AG08396 (cell line): ENCODE data around the gene RFX8.
"Not testable (repeated sequence)": the region's sequence is repeated elsewhere in the genome, so short reads cannot be mapped to it uniquely, and the experiment has no call there.

Source experiments
- DNase-seq: peaks from one replicate; pipeline ENCODE4 v3.0.0; 2012; ENCODE audit warnings: low spot score, mixed read lengths

The RFX8 gene

DNA sequence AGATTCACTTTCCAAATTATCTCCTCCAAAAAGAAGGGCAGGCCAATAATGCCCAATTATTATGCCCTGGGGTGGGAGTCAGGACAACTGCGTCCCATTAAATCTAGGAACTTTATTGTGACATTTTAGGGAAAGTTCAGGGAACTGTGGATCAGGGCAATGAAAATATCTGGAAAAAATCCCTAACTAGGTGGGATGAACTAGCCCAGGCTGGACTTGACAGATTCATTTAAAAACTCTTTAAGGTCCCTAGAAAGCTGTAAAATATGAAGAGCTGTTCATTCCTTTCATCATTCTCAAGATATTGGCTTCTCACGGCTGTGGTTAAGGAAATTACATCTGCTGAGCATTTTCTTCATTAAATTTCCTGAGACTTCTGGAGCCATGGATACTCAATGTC, 95.8 kb downstream of the RFX8 start:
- no peak for DNase-seq

DNA sequence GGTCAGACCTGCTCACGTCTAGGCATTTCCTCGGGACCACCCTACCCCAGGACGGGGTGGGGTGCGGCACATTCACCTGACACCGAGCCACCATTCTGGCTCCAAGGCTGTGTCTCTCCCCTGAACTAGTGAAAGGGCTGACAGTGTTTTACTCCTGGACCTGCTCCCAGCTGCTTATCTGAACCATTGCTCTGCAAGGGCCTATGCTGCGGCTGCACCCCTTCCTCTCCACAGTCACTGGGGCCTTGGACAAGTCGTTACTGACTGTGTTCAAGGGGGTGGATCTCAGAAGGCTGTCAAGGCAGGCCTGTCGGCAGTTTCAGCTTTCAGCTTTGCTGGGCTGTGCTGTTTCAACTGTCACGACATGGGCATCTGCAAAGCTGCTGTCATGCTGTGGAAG, 99.3 kb downstream of the RFX8 start:
- no peak for DNase-seq

DNA sequence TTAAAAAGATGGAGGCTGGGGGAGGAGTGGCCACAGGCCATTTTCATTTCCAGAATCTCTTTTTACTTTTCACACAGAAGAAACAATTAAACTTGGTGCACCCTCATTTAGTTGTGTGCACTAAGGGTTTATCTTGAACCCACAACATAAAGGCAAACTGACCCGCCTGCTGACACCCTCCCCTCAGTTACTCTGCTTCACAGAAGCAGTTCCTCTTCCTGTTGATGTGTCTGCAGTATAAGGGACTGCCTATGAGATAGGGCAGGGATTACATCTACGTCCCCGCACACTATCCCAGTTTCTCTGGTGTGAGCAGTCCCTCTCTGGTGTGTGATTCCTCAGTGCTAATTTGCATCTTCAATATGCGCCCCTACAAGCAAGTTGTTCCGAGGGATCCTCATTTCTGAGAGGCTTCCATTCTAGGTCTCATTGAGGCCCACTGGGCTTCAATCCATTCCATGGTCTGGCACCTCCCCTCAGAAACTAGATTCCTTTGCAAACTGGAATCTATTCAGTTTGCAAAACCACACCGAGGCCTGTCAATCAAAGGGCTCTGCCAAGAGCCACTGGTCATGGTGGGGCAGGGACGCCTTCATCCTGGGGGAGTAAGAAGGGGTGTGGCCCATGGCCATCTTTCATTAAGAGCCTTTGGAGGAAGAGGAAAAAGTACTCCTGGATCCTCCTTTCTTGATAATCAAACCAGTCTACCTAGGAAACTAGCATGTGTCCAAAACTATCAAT, 99.9 kb downstream of the RFX8 start:
- no peak for DNase-seq

DNA sequence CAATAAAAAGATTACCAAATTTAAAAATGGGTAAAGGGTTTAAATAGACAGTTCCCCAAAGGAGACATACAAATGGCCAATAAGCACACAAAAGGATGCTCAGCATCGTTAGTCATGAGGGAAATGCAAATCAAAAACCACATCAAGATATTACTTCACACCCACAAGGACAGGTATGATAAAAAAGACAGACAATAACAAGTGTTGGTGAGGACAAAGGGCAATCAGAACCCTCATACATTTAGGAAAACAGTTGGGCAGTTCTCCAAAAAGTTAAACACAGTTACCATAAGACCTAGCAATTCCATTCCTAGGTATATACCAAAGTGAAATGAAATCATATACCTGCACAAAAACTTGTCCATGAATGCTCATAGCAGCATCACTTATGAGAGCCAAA, 102.1 kb downstream of the RFX8 start:
- DNase-seq, result no peak

DNA sequence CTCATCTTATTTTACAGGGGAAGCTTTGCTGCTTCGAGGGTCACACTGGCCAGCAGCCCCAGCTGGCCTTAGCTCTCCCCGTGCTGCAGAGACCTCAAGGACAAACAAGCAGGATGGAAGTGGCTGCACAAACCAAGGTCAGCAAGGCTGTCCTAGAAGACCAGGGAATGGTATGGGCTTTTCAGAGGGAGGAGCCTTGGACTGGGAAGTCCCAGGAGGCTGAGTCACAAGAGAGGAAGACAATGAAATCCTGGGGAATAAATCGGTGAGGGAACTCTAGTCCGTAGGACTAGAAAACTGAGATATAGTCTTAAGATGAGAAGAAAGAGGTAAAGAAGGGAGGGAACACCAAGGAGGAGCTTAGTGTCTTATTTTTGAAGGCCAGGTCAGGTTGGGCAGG, 103.3 kb downstream of the RFX8 start:
- DNase-seq, result no peak

DNA sequence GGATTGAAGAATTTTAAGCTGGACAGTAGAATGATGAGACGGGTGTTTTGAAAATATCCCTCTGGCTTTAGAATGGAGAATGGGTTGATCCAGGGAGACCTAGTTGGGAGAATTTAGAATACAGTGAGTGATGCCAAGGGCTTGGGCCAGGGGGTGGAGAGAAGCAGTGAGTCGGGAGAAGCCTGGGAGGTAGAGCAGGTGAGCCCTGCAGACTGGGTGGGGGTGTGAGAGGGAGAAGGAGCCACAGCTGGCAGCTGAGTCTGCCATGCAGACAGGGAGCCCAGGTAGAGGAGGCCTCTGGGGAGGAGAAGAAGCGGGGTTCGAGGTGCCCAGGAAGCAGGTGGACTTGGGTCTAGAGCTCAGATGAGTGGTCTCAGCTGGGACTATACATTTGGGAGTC, 105.8 kb downstream of the RFX8 start:
- DNase-seq, result no peak

DNA sequence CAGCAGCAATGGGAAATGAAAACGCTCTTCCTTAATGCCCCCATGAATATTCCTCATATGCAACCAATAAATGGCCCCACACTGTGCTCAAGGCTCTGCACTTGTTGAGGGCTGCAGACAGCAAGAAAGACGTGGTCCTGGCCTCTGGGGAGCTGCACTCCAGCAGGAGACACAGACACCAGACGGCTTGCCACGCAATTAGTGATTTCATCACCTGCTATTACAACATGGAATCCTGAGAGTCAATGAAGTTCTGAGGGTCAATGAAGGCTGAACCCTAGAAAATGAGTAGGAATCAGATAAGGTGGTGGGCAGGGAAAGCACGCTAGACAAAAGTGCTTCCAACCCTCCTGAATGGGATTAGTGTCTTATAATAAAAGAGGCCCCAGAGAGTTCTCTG, 106.5 kb downstream of the RFX8 start:
- DNase-seq, result no peak

DNA sequence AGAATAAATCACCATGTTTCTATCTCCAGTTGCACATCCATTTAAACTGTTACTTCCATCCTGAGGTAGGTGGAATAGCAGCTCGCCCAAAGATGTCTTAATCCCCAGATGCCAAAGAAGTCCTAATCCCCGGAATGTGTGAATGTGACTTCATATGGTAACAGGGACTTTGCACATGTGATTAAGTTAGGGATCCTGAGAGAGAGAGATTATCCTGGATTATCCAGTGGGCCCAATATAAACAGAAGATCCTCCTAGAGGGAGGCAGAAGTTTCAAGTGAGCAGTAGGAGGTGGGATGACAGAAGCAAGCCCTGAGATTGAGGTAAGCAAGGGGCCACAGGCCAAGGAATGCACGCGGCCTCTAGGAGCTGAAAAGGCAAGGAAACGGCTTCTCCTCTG, 107.4 kb downstream of the RFX8 start:
- no peak for DNase-seq

DNA sequence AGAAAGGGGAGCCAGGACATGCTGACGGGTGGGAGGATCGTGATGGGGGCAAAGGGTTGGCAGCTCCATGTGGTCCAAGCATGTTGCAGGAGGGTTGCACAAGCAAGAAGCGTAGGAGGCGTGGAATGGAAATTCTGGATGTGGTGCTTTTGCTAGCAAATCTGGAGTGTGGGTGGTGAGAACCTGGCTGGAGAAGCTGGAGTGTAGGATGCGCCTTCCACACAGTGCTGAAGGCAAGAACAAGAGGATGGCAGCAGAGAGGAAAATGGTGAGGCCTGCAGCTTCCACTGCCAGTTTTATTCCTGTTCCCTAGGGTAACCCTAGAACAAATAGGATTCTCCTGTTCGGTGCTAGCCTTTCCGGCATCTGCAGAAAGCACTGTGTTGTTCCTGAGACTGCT, 110.0 kb downstream of the RFX8 start:
- DNase-seq, result no peak

DNA sequence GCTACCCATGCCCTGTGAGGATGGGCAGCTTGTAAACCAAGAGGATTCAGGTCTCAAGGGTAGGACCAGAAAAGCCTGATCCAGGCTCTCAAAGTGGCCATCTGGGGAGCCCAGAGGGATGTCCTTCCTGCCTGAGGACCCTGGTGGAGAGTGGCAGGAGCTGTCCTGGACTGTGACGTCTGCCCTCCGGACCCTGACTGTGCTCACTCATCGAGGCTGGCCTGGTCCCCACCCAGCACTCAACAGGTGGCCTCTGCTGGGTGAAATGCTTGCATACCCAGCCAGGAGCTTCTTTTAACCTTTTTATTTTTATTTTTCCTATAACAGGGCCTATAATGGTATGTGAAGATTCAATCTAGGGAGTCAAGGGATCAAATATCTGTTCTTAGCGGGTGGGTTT, 112.1 kb downstream of the RFX8 start:
- no peak for DNase-seq

DNA sequence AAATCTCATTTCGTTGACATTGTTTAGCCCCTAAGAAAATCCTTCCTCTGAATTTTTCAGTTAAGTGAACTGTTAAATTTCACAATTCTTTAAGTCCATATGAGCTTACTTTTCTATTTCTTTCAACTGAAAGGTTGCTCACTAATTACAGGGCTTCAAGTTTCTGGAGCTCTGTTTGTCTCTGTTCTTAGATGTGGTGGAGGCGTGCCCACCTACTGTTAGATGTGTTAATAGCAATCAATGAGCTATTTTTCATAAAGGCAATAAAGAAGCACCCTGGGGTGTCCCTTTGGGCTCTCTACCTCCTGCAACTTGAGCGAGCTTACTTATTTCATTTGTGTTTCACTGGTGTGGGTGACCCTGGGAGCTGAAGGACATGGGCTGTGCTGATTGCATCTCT, 112.6 kb downstream of the RFX8 start:
- DNase-seq, result no peak

DNA sequence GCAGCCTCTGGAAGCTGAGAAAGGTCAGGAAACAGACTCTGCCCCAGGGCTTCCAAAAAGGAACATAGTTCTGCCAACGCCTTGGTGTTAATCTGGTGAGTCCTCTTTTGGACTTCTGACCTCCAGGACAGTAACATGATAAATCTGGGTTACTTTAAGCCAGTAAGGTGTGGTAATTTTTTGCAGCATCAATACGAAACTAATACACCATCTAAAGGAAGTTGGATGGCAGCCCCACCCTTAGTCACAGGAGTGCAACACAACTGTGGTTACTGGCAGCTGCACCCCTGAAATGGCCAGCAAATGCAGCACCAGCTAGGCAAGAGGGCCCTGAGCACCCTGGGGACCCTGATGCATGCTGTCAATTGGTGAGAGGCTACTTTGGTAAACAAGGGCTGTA, 113.4 kb downstream of the RFX8 start:
- no peak for DNase-seq

DNA sequence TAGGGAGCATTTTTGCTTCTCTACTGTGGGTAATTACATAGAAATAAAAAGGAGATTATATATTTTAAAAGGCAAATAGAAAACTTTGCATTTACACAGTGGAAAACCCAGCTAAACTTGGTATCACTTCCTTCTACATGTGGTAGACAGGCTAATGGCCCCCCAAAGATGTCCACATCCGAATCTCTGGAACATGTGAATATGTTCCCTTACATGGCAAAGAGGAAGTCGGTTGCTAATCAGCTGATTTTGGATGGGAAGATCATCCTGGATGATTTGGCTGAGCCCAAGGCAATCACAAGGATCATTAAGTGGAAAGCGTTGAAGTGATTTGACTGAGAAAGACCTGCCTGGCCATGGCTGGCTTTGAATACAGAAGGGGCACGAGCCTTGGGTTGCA, 113.8 kb downstream of the RFX8 start:
- no peak for DNase-seq

DNA sequence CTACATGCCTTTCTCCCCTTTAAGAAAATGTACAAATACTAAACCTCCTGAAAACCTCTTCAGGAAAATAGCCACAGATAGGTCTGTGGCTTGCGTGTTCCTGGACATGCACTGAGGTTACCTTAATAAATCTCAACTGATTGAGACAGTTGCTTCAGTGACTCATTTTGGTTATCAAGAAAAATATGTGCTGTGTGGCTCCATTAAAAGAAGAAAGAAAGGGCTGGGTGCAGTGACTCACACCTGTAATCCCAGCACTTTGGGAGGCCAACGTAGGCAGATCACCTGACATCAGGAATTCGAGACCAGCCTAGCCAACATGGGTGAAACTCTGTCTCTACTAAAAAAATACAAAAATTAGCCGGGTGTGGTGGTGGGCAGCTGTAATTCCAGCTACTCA, 114.7 kb downstream of the RFX8 start:
- DNase-seq, result no peak

DNA sequence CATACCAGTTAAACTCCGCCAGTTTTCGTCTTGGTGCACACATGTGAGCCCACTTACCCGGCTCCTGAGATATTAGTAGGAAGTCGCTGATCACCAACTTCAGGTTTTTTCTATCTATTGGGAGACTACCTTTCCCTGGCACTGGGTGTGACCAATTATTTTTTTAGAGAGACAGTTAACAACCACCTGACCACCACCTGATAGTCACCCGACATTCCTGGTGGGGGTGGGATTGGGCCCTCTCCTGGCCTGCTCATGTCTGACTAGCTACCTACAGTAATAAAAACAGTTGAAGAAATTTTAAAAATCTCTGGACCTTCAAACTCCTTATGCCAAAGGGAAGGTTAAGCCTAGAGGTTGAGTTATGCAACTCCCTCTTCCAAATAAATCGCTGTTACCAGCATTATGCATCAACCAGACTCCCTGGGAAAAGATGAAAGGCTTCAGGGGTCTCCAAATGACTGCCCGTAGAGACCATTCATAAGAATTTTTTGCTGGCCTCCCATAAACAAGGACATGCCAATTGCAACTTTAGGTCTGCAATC, 115.4 kb downstream of the RFX8 start:
- no peak for DNase-seq

DNA sequence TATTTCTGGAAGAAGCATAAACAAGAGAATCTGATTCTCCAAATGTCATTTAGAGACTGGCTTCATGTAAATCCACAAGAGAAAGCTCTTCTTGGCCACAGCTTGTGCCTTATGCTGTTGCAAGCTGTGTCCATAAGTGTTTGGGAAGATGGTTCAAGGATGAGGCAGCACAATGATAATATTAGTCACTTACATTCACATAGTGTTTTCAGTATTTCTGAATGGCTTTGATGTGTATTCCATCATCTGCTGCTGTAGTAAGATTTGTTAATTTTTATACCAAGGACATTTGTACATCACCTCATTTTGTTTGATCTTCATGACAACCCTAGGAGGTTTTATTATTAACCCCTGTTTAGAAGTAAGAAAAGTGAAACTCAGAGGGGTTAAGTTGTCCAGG, 117.5 kb downstream of the RFX8 start:
- DNase-seq, result no peak

DNA sequence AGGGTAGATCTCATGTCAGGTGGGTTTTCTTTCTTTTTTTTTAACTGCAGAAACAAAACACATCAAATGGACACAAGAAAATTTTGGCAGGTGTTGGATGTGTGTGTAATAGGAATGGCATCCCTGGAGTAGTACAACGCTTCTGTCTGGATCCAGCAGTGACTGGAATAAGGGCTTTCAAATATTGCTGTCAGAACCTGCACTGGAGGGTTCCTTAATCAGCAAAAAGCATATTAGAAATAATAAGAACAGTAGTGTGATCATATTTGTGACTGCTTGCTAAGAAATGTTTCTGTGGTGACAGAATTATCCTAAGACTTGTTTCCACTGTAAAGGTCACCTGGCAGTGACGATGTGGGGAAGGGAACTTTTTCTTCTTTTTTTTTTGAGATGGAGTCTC, 118.4 kb downstream of the RFX8 start:
- peak; percentile 32 for DNase-seq

DNA sequence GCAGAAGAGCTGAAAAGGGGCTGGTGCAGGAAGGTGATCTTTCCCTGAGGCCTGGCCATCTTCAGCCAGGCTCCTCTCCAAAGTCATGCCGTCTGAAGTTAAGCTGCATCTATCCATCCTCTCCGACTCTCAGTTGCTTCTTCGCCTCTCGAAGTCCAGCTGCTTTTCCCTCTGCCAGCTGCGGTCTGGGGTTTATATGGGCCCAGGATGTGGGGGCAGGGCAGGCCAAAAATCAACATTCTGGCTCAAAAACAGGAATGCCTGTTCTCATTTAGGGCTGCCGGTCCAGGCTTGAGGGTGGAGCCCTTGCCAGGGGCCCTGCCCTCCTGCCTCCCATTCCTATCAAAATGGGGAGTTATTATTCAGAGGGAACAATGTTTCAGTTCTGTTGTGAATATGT, 118.9 kb downstream of the RFX8 start:
- DNase-seq, result no peak

DNA sequence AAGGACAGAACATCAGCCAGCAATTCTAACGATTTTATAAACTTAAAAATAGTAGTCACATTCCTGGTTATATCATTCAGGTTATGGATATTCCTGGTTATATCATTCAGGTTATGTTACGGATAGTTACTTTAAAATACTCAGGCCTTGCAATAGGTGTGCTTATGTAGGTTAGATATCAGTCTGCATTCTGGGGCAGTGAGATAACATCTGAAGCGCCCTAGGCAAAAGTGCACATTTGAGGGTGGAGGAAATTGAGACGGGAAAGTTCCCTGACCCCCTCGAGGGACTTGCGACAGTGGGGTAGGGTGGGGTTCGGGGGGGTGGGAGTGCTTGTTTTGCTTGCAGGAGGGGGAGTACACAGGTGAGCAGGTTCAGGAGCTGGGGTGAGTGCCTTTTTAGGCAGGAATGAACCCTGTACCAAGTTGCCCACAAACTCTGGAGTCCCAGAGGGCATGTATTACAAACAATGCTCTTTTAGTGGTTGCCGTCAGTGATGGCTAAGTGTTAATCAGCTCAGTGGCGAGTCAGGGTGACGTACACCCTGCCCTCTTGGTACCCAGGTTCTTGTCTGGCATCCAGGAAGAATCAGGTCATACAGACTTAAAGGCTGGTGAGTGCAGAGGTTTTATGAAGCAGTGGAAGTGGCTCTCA, 119.4 kb downstream of the RFX8 start:
- DNase-seq, result no peak

DNA sequence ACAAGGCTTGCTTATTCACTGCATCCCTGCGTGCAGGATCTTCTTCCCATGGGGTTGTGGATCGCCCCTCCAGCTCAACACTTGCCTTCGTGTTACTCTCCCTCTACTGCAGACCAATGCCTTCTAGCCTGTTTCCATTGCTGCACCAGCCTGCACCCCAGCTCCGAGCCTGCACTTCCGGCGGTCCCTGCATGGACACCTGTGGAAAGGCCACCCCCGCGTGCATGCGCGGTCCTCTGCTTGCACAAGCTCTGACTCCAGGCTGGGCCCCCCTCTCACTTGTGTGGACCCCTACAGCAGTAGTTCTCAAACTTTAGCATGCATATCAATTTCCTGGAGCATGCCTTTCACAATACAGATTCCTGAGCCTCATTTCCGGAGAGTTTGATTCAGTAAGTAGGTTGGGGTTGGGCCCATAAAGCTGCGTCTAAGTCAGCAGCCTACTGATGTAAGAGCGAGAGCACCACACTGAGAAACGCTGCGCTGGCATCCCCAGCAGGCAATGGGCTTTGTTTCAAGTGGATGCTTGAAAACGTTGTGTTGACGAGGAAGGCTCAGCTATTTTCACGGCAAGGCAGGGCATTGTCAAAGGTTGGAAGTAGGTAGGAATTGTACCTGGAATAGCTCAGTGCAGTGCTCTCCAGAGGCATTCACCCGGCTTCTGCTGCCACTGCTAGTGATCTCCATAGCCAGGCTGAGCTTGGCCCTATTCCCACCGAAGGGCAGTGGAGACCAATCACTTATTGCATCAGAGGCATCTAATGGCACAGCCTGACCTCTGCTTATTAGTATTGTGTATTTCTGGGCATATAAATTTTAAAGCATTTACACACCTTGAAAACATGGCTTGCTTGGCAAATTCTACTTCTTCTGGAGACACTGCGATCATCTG, 120.2 kb downstream of the RFX8 start:
- DNase-seq, result no peak

DNA sequence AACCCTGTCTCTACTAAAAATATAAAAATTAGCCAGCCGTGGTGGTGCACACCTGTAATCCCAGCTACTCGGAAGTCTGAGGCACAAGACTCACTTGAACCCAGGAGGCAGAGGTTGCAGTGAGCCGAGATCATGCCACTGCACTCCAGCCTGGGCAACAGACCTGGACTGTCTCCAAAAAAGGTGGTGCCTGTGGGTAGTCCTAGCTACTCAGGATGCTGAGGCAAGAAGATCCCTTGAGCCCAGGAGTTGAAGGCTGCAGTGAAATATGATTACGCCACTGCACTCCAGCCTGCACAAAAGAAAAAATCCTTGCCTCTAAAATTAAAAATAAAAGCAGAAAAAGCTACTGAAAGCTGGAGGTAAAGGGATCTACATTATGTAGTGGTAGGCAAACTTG, 122.3 kb downstream of the RFX8 start:
- DNase-seq, result not testable (repeated sequence)

DNA sequence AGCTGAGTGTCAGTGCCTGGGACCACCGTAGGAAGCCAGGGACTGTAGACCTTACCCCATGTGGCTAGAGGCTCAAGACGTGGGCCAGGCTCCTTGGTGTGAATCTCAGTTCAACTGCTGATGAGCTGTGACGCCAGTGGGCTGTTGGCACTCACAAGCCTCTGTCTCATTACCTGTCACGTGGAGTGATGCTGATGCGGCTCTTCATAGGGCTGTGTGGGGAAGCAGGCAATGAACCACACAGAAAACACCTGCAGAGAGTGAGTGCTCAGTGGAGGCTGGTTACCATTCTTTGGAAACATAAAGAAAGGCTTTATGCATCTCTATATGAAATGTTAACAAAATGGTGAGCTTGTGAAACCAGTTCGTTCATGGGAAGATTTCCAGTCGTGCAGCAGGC, 123.7 kb downstream of the RFX8 start:
- DNase-seq, result no peak
